ENCODE measurements around the gene CST9. TPM values are rescaled to one million over a fixed set of nuclear protein-coding genes. Genes with fewer than 3 reads are reported as not detected.
A peak's percentile ranks its signal among the peaks of the same experiment; 100 is the strongest.

The CST9 gene
- total and polyA plus RNA-seq, 2 of the 13 experiments (the other 11 are each of a cell fraction or from before 2014, with no cell fraction given), result 0.07 TPM; not detected in 1

- no peak for TF ChIP-seq ZNF503 (CRISPR knock-in tag; IDR thresholded peaks at IDR 0.05)
- no peak for TF ChIP-seq ZNF235 (CRISPR knock-in tag; IDR thresholded peaks at IDR 0.05; ENCODE audit: borderline replicate concordance)
- no peak; the same call in 1 of the 2 replicates for TF ChIP-seq ZHX1 (CRISPR knock-in tag; IDR thresholded peaks at IDR 0.05; ENCODE audit: low read depth)
- TF ChIP-seq ZNF383 (CRISPR knock-in tag; IDR thresholded peaks at IDR 0.05; ENCODE audit: borderline replicate concordance), result no peak
- peak; percentile 90; the same call in 1 of the 2 replicates for TF ChIP-seq ZNF10 (CRISPR knock-in tag; IDR thresholded peaks at IDR 0.05; ENCODE audit: borderline replicate concordance, low read depth)
- TF ChIP-seq MXD3 (CRISPR knock-in tag; IDR thresholded peaks at IDR 0.05), result no peak
- no peak for TF ChIP-seq ZNF407 (CRISPR knock-in tag; IDR thresholded peaks at IDR 0.05; ENCODE audit: not compliant biosample characterization)
- TF ChIP-seq POGZ (CRISPR knock-in tag; IDR thresholded peaks at IDR 0.05), result no peak
- TF ChIP-seq KLF12 (CRISPR knock-in tag; IDR thresholded peaks at IDR 0.05; ENCODE audit: borderline replicate concordance), result no peak
- TF ChIP-seq ZNF574 (CRISPR knock-in tag; IDR thresholded peaks at IDR 0.05), result no peak
Measured at GRCh38 chr20:23634985-23635767, 29.5 kb upstream of the CST9 start (continued).

Data from HepG2 (cell line).